K562 treated with DMSO at 1 percent for 4 hours (cell line): ENCODE measurements around the gene ALDH3B1. TPM values are rescaled to one million over a fixed set of nuclear protein-coding genes. Genes with fewer than 3 reads are reported as not detected.

ENCODE experiments used
- total RNA-seq: library from RNA; unstranded; fragments of 300-600 nt; gene quantifications from 2 replicates; pipeline ENCODE4 v1.2.3, GENCODE V29; 2022; ENCODE audit not compliant: insufficient read depth

Gene ALDH3B1
- total RNA-seq = 1.3 and 1.8 TPM in 2 replicates

GRCh38 chr11:68010090-68011041 lies at the start of gene ALDH3B1:
ALDH3B1 (plus strand) TSS chr11:68010327; CDS start chr11:68015298, 4,971 bp downstream.

DNA sequence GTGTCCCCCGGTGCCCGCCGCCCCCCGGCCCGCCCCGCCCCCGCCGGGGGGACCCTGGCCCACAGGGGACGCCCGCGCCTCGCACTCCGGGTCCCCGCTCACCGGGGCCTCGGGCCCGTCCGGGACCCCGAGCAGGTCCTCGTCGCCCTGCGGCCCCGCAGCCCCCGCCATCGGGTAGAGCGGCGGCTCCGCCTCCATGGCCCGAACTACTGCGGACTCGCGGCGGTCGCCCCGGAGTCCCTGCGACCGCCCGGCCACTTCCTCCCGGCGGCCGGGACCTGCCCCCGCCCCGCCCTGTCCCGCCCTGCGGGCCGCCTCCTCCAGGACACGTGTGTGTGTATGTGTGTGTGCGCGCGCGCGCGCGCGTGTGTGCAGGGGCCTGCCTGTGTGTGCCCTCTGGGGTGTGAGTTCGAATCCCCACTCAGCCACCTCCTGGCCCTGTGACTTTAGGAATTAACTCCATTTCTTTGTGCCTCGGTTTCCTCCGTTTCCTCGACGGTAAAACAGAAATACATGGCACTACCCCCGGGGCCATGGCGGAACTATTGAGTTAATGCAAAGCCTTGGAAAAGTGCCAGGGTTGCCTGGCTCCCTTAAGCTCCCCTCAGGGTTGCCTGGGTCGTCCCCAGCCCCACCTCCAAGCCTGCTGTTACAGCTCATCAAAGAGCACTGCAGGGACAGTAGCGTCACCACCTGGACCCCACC lies 6.1 kb upstream of the ALDH3B1 start, which contains the start of gene UNC93B1:
UNC93B1 (minus strand) TSS at position 252 of the 705 bp plus-strand sequence; CDS start at position 198, 54 bp downstream.

DNA sequence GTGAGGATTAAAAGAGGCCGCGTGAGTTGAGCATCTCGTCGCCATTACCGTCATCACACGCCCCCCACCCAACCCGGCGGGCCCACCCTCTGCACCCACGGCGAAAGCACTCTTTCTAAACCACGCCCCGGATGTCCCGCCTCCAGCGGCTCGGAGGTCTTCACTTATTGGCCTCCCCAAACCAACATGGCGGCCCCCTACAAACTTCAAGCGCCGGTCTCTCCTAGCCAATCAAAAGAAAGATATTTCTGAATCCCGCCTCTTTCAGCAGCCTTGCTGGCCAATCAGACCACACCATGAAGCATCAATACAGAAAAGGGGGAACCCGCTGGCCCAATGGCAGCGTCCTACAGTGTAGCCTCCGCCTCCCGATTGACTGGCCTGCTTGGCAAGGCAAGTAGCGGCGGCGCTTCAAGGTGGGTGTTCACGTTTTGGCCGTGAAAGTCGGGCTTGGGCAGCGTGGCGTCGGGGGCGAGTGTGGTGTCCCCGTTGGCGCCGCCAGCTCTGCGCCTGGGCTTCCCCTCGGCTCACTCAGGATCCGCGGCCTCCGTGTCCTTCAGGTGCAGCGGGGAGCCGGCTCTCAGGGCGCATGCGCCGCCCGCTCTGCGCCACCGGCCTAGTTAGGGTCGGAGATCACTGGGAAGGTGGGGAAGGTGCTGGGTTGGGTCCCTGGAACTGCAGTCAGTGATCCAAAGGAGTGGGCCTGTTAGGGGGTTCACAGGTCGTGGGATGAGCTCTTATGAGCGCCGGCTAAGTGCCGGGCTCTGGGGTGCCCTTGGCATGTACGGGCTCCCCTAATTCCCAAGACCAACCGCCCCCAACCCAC lies 20.4 kb downstream of the ALDH3B1 start, which contains the start of gene NDUFS8:
NDUFS8 (plus strand) TSS at position 364 of the 826 bp plus-strand sequence. CDS start 1,471 bp downstream, outside the sequence.

DNA sequence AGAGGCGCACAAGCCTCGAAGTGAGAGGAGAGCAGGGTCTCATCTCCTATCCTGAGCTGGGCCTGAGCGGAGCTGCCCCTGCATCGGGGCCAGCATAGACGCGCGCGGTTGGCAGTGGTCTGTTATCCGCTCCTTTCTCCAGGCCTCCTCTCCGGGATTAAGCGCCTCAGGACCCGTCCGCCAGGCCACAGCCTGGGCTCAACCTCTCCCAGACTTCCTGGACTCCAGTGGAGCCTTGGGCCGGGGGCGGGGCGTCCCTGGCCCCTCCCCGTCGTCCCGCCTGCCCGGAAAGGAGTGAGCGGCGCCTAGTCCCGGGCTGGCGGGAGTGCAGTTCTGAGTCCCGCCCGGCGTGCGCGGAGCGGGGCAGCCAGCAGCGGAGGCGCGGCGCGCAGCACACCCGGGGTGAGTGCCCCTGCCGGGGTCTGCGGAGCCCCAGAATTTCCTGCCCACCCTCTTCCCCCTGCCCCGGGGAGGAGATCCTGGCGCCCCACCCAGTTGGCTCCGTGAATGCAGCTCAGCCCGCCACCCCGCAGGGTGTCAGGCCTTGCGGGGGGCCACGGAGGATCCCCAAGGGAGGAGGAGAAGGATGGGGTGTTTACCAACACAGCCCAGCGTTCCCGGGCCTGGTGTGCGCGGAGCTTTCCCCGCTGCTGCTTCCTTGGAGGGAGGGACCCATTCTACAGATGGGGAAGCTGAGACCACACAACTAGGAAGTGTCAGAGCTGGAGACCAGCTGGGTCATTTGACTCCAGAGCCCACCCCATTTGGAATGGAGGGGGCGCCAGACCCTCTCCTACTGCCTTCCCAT lies 28.8 kb downstream of the ALDH3B1 start, which contains the start of gene TCIRG1:
TCIRG1 (plus strand) TSS at position 308 of the 808 bp plus-strand sequence. CDS start 2,247 bp downstream, outside the sequence.

Other genes starting within 250 kb of the ALDH3B1 start
- gene UNC93B1, start 6.2 kb upstream of the ALDH3B1 start, total RNA-seq = 5.2 and 6.6 TPM in 2 replicates
- 281 and 296 TPM in 2 replicates for gene NDUFS8, start 20.4 kb downstream of the ALDH3B1 start, total RNA-seq
- 89.4 and 112 TPM in 2 replicates for gene TCIRG1, start 28.7 kb downstream of the ALDH3B1 start, total RNA-seq
- gene CHKA, start 111.1 kb downstream of the ALDH3B1 start, total RNA-seq = 27.0 and 32.9 TPM in 2 replicates
- gene KMT5B, start 203.0 kb downstream of the ALDH3B1 start, total RNA-seq = 10.1 and 12.5 TPM in 2 replicates